ENCODE results near the gene YJU2. TPM values are rescaled to one million over a fixed set of nuclear protein-coding genes. Genes with fewer than 3 reads are reported as not detected.
A peak's percentile ranks its signal among the peaks of the same experiment; 100 is the strongest.

The YJU2 gene
- total RNA-seq, 1 experiment from 2014 or later: 26.5 TPM

DNA sequence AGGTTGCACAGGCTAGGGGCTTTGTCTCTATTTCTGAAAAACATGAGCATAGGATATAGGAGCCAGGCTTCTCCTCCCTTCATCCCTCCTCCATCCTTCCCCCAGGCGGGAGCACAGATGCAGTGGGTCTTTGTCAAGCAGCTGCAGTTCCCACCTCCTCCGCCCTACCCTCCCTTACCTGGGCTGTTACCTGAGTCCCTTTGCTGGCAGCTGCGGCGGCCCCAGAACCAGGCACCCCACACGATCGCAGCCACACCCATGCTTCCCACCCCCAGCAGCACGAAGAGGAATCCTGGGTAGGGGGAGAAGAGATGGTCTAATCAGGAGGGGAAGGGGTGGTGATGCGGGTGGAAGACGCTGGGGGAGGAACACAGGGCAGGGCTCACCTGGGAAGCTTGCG is 47.5 kb downstream of the YJU2 start:
- no peak for DNase-seq (ENCODE audit: low spot score)
- peak; percentile 50 for ATAC-seq
- Mint-ChIP-seq H3K27me3 (ENCODE audit: low read depth) (peaks cover 12% of the 10 kb centered on the region), H3K4me3 (no peak overlapping the region), H3K4me1 (peaks cover 8% of the 10 kb centered on the region; the same call in 1 of the 2 replicates), H3K27ac (no peak overlapping the region), H3K36me3 (no peaks in the 10 kb centered on the region), H3K9me3 (no peaks in the 10 kb centered on the region)
- TF ChIP-seq, protein P1, sequence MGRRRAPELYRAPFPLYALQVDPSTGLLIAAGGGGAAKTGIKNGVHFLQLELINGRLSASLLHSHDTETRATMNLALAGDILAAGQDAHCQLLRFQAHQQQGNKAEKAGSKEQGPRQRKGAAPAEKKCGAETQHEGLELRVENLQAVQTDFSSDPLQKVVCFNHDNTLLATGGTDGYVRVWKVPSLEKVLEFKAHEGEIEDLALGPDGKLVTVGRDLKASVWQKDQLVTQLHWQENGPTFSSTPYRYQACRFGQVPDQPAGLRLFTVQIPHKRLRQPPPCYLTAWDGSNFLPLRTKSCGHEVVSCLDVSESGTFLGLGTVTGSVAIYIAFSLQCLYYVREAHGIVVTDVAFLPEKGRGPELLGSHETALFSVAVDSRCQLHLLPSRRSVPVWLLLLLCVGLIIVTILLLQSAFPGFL (CRISPR knock-in tag; IDR thresholded peaks at IDR 0.05; ENCODE audit: borderline replicate concordance): no peak
- TF ChIP-seq, protein P2, sequence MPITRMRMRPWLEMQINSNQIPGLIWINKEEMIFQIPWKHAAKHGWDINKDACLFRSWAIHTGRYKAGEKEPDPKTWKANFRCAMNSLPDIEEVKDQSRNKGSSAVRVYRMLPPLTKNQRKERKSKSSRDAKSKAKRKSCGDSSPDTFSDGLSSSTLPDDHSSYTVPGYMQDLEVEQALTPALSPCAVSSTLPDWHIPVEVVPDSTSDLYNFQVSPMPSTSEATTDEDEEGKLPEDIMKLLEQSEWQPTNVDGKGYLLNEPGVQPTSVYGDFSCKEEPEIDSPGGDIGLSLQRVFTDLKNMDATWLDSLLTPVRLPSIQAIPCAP (CRISPR knock-in tag; IDR thresholded peaks at IDR 0.05): no peak
- no peak for TF ChIP-seq SMAD4 (CRISPR knock-in tag; IDR thresholded peaks at IDR 0.05)
- TF ChIP-seq TEAD4 (CRISPR knock-in tag; IDR thresholded peaks at IDR 0.05): no peak
- TF ChIP-seq, protein P3, sequence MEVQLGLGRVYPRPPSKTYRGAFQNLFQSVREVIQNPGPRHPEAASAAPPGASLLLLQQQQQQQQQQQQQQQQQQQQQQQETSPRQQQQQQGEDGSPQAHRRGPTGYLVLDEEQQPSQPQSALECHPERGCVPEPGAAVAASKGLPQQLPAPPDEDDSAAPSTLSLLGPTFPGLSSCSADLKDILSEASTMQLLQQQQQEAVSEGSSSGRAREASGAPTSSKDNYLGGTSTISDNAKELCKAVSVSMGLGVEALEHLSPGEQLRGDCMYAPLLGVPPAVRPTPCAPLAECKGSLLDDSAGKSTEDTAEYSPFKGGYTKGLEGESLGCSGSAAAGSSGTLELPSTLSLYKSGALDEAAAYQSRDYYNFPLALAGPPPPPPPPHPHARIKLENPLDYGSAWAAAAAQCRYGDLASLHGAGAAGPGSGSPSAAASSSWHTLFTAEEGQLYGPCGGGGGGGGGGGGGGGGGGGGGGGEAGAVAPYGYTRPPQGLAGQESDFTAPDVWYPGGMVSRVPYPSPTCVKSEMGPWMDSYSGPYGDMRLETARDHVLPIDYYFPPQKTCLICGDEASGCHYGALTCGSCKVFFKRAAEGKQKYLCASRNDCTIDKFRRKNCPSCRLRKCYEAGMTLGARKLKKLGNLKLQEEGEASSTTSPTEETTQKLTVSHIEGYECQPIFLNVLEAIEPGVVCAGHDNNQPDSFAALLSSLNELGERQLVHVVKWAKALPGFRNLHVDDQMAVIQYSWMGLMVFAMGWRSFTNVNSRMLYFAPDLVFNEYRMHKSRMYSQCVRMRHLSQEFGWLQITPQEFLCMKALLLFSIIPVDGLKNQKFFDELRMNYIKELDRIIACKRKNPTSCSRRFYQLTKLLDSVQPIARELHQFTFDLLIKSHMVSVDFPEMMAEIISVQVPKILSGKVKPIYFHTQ (CRISPR knock-in tag; IDR thresholded peaks at IDR 0.05): no peak
- no peak for TF ChIP-seq GABPB1 (CRISPR knock-in tag; IDR thresholded peaks at IDR 0.05)
- no peak for TF ChIP-seq NFE2L1 (CRISPR knock-in tag; IDR thresholded peaks at IDR 0.05)
- TF ChIP-seq HMGA2 (CRISPR knock-in tag; IDR thresholded peaks at IDR 0.05): no peak
- TF ChIP-seq ZNF232 (CRISPR knock-in tag; IDR thresholded peaks at IDR 0.05): no peak
- TF ChIP-seq ZNF396 (CRISPR knock-in tag; IDR thresholded peaks at IDR 0.05; ENCODE audit: borderline replicate concordance): no peak
- TF ChIP-seq NR2C2 (CRISPR knock-in tag; IDR thresholded peaks at IDR 0.05): no peak
- no peak for TF ChIP-seq TEAD1 (CRISPR knock-in tag; IDR thresholded peaks at IDR 0.05)
- CTCF ChIA-PET: interaction anchor here (0.7 to 6.1 kb wide), 4 partner anchors 27 to 809 kb away, joined by 3 to 54 read pairs (median 4); no protein-coding TSS in a partner anchor
- POLR2A ChIA-PET: interaction anchor here (2.1 kb wide), 1 partner anchor 48 kb away, joined by 6 read pairs; the partner anchor contains the start of gene MPND

DNA sequence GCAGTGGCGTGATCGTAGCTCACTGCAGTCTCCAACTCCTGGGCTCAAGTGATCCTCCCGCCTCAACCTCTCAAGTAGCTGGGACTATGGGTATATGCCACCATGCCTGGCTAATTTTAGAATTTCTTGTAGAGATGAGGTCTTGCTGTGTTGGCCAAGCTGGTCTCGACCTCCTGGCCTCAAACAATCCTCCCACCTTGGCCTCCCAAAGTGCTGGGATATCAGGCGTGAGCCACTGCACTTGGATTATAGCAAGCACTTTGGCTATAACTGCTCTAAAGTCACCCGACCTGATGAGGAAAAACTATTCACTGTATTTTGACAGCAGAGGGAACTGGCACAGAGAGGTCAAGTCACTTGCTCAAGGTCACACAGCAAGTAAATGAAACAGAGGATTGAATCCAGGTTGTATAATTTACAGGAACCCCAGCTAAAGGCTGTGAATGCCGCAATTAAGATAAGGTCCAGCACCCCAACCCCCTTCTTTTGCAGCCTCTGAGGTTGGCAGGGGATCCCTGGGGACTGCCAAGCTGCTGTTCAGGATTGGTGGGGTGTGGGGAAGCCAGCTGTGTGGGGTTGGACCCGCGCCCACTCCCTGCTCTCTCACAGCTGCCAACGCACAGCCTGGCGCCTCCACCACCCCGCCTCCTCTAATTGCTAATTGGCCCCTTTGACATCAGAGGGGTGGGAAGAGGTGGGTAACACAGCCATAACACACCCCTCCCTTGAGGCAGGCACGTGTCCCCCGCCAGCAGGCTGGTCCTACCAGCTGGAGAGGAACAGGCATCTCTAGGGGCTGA is 49.3 kb downstream of the YJU2 start:
- ATAC-seq: peak; percentile 38
- Mint-ChIP-seq H3K4me3 (no peak overlapping the region), H3K27ac (no peak overlapping the region), H3K27me3 (ENCODE audit: low read depth) (peaks cover 15% of the 10 kb centered on the region), H3K9me3 (no peaks in the 10 kb centered on the region), H3K4me1 (peaks cover 3% of the 10 kb centered on the region; the same call in 1 of the 2 replicates), H3K36me3 (no peaks in the 10 kb centered on the region)
- ChIA-PET CTCF (interaction anchor here (0.5 to 6.1 kb wide), 3 partner anchors 29 to 112 kb away, joined by 3 to 54 read pairs (median 4); no protein-coding TSS in a partner anchor), POLR2A (interaction anchor here (2.1 kb wide), 1 partner anchor 47 kb away, joined by 6 read pairs; the partner anchor contains the start of gene MPND)
- no peak for DNase-seq (ENCODE audit: low spot score)
- TF ChIP-seq, protein P4, sequence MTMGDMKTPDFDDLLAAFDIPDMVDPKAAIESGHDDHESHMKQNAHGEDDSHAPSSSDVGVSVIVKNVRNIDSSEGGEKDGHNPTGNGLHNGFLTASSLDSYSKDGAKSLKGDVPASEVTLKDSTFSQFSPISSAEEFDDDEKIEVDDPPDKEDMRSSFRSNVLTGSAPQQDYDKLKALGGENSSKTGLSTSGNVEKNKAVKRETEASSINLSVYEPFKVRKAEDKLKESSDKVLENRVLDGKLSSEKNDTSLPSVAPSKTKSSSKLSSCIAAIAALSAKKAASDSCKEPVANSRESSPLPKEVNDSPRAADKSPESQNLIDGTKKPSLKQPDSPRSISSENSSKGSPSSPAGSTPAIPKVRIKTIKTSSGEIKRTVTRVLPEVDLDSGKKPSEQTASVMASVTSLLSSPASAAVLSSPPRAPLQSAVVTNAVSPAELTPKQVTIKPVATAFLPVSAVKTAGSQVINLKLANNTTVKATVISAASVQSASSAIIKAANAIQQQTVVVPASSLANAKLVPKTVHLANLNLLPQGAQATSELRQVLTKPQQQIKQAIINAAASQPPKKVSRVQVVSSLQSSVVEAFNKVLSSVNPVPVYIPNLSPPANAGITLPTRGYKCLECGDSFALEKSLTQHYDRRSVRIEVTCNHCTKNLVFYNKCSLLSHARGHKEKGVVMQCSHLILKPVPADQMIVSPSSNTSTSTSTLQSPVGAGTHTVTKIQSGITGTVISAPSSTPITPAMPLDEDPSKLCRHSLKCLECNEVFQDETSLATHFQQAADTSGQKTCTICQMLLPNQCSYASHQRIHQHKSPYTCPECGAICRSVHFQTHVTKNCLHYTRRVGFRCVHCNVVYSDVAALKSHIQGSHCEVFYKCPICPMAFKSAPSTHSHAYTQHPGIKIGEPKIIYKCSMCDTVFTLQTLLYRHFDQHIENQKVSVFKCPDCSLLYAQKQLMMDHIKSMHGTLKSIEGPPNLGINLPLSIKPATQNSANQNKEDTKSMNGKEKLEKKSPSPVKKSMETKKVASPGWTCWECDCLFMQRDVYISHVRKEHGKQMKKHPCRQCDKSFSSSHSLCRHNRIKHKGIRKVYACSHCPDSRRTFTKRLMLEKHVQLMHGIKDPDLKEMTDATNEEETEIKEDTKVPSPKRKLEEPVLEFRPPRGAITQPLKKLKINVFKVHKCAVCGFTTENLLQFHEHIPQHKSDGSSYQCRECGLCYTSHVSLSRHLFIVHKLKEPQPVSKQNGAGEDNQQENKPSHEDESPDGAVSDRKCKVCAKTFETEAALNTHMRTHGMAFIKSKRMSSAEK (CRISPR knock-in tag; IDR thresholded peaks at IDR 0.05; ENCODE audit: borderline replicate concordance): no peak
- TF ChIP-seq ZNF138 (CRISPR knock-in tag; conservative IDR thresholded peaks at IDR 0.05): no peak
- TF ChIP-seq ZNF671 (CRISPR knock-in tag; IDR thresholded peaks at IDR 0.05): no peak
- TF ChIP-seq EMX1 (CRISPR knock-in tag; IDR thresholded peaks at IDR 0.05): no peak
- no peak for TF ChIP-seq ZNF232 (CRISPR knock-in tag; IDR thresholded peaks at IDR 0.05)
- TF ChIP-seq GTF2I (CRISPR knock-in tag; conservative IDR thresholded peaks at IDR 0.05): peak; percentile 62; the same call in 1 of the 2 replicates
- TF ChIP-seq, protein P5, sequence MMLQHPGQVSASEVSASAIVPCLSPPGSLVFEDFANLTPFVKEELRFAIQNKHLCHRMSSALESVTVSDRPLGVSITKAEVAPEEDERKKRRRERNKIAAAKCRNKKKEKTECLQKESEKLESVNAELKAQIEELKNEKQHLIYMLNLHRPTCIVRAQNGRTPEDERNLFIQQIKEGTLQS (CRISPR knock-in tag; conservative IDR thresholded peaks at IDR 0.05): no peak
- TF ChIP-seq KAT7 (CRISPR knock-in tag; IDR thresholded peaks at IDR 0.05; ENCODE audit: borderline replicate concordance): no peak
- TF ChIP-seq, protein P6, sequence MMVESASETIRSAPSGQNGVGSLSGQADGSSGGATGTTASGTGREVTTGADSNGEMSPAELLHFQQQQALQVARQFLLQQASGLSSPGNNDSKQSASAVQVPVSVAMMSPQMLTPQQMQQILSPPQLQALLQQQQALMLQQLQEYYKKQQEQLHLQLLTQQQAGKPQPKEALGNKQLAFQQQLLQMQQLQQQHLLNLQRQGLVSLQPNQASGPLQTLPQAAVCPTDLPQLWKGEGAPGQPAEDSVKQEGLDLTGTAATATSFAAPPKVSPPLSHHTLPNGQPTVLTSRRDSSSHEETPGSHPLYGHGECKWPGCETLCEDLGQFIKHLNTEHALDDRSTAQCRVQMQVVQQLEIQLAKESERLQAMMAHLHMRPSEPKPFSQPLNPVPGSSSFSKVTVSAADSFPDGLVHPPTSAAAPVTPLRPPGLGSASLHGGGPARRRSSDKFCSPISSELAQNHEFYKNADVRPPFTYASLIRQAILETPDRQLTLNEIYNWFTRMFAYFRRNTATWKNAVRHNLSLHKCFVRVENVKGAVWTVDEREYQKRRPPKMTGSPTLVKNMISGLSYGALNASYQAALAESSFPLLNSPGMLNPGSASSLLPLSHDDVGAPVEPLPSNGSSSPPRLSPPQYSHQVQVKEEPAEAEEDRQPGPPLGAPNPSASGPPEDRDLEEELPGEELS (CRISPR knock-in tag; IDR thresholded peaks at IDR 0.05): no peak
- no peak for TF ChIP-seq IRF2 (CRISPR knock-in tag; IDR thresholded peaks at IDR 0.05; ENCODE audit: borderline replicate concordance, low read depth)
- TF ChIP-seq ZNF121 (CRISPR knock-in tag; IDR thresholded peaks at IDR 0.05): 0 out of 2 replicates have a peak, but pooled peaks have one; percentile 47
- TF ChIP-seq ZNF416 (CRISPR knock-in tag; IDR thresholded peaks at IDR 0.05): no peak

Data from WTC11 (cell line).